Neural crest cell (in vitro differentiated cells): Measurements from ENCODE around the gene ZNRF2. TPM values are rescaled to one million over a fixed set of nuclear protein-coding genes. Genes with fewer than 3 reads are reported as not detected.
"Not testable (repeated sequence)": the region's sequence is repeated elsewhere in the genome, so short reads cannot be mapped to it uniquely, and the experiment has no call there.

Source experiments
- DNase-seq: peaks from one replicate; pipeline ENCODE4 v3.0.0; 2021; ENCODE audit warnings: low read depth, mixed read lengths, low spot score
- H3K27ac Mint-ChIP-seq: one replicate; pipeline ENCODE4 v1.8.0; 2021; ENCODE audit warnings: mild to moderate bottlenecking, mixed read lengths; ENCODE audit not compliant: unreplicated experiment
- H3K27me3 Mint-ChIP-seq: 2 replicates; pipeline ENCODE4 v1.8.0; 2021; ENCODE audit warnings: low read depth, mild to moderate bottlenecking, mixed read lengths
- H3K36me3 Mint-ChIP-seq: 2 replicates; pipeline ENCODE4 v1.8.0; 2021; ENCODE audit warnings: low read depth, mild to moderate bottlenecking, mixed read lengths
- H3K4me1 Mint-ChIP-seq: 2 replicates; pipeline ENCODE4 v1.8.0; 2021; ENCODE audit warnings: mixed read lengths
- H3K4me3 Mint-ChIP-seq: one replicate; pipeline ENCODE4 v1.8.0; 2021; ENCODE audit warnings: mild to moderate bottlenecking, mixed read lengths
- H3K9me3 Mint-ChIP-seq: 2 replicates; pipeline ENCODE4 v1.8.0; 2021; ENCODE audit warnings: mixed read lengths
- total RNA-seq: library from RNA; stranded (reverse); gene quantifications from 2 replicates; pipeline ENCODE4 v1.2.1, GENCODE V29; 2021
- TF ChIP-seq, protein P1 (sequence below): fragments of 200-600 bp; sonication (generic); conservative IDR thresholded peaks from 2 replicates; pipeline ENCODE4 v1.5.0; 2021; ENCODE audit warnings: antibody characterized with exemption, mild to moderate bottlenecking

Gene ZNRF2
- total RNA-seq, 1 donor from 2014 or later: 5.4 TPM

DNA sequence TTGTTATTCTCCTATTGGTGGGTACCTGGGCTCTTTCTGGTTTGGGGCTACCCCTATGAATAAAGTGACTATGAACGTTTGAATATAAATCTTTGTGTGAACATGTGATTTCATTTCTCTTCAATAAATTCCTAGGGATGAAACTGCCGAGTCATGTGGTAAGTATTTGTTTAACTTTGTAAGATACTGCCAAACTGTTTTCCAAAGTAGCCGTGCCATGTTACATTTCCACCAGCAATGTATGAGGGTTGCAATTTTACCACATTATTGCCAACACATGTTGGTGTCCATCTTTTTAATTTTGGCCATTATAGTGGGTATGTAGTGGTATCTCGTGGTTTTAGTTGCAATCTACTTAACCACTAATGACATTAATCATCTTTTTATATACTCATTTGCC lies 94.7 kb downstream of the ZNRF2 start:
- Mint-ChIP-seq H3K4me1 (no peaks in the 10 kb centered on the region), H3K9me3 (peaks cover 13% of the 10 kb centered on the region)

DNA sequence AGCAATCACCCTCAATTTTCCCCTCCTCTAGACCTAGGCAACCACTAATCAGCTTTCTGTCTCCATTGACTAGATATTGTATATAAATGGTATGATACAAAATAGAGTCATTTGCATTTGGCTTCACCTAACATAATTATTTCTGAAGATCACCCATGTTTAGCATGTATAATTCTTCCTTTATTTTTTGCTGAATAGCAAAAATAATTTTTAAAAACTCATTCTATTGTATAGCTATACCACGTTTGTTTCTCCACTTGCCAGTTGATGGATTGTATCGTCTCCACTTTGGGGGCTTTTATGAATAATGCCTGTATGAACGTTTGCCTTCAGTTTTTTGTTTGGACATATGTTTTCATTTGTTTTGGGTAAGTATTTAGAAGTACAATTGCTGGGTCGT lies 95.3 kb downstream of the ZNRF2 start:
- Mint-ChIP-seq H3K4me3 (no peak overlapping the region), H3K4me1 (no peaks in the 10 kb centered on the region), H3K36me3 (peaks cover 11% of the 10 kb centered on the region), H3K9me3 (peaks cover 16% of the 10 kb centered on the region), H3K27ac (no peak overlapping the region), H3K27me3 (no peaks in the 10 kb centered on the region)
- TF ChIP-seq, protein P1, sequence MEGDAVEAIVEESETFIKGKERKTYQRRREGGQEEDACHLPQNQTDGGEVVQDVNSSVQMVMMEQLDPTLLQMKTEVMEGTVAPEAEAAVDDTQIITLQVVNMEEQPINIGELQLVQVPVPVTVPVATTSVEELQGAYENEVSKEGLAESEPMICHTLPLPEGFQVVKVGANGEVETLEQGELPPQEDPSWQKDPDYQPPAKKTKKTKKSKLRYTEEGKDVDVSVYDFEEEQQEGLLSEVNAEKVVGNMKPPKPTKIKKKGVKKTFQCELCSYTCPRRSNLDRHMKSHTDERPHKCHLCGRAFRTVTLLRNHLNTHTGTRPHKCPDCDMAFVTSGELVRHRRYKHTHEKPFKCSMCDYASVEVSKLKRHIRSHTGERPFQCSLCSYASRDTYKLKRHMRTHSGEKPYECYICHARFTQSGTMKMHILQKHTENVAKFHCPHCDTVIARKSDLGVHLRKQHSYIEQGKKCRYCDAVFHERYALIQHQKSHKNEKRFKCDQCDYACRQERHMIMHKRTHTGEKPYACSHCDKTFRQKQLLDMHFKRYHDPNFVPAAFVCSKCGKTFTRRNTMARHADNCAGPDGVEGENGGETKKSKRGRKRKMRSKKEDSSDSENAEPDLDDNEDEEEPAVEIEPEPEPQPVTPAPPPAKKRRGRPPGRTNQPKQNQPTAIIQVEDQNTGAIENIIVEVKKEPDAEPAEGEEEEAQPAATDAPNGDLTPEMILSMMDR: no peak
- no peak for DNase-seq

More for the DNA sequence above, 94.7 kb downstream of the ZNRF2 start:
- no peaks in the 10 kb centered on the region for H3K27me3 Mint-ChIP-seq
- DNase-seq: no peak
- H3K36me3 Mint-ChIP-seq: peaks cover 11% of the 10 kb centered on the region
- no peak overlapping the region for H3K27ac Mint-ChIP-seq
- TF ChIP-seq, protein P1: no peak
- H3K4me3 Mint-ChIP-seq: no peak overlapping the region

DNA sequence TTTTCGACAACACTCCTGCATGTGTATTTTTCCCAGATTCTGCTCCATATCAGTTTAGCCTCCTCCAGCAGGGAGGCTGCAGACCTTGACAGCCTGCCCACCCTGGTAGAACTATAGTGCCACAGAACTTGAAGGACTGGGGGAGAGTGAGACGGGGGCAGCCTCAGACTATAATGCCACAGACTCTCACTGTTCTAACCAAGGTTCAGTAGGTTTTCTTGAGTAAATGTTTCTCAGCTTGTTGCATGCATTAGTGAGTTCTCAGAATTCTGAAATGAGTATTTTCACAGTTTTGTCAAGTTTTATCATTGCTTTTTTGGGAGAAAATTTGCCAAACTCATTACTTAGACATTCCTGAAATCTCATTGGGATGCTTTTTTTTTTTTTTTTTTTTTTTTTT lies 95.9 kb downstream of the ZNRF2 start:
- H3K27me3 Mint-ChIP-seq: no peaks in the 10 kb centered on the region
- H3K36me3 Mint-ChIP-seq: peaks cover 11% of the 10 kb centered on the region
- no peak overlapping the region for H3K27ac Mint-ChIP-seq
- TF ChIP-seq, protein P1: no peak
- peaks cover 16% of the 10 kb centered on the region for H3K9me3 Mint-ChIP-seq
- no peak for DNase-seq
- H3K4me3 Mint-ChIP-seq: no peak overlapping the region
- H3K4me1 Mint-ChIP-seq: no peaks in the 10 kb centered on the region

DNA sequence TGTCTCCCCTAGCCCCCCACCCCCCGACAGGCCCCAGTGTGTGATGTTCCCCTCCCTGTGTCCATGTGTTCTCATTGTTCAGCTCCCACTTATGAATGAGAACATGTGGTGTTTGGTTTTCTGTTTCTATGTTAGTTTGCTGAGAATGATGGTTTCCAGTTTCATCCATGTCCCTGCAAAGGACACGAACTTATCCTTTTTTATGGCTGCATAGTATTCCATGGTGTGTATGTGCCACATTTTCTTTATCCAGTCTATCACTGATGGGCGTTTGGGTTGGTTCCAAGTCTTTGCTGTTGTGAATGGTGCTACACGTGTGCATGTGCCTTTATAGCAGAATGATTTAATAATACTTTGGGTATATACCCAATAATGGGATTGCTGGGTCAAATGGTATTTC lies 96.4 kb downstream of the ZNRF2 start:
- H3K27me3 Mint-ChIP-seq, H3K27ac Mint-ChIP-seq, H3K4me3 Mint-ChIP-seq, DNase-seq, H3K4me1 Mint-ChIP-seq: not testable (repeated sequence)
- peaks cover 11% of the 10 kb centered on the region for H3K36me3 Mint-ChIP-seq
- H3K9me3 Mint-ChIP-seq: peaks cover 16% of the 10 kb centered on the region

DNA sequence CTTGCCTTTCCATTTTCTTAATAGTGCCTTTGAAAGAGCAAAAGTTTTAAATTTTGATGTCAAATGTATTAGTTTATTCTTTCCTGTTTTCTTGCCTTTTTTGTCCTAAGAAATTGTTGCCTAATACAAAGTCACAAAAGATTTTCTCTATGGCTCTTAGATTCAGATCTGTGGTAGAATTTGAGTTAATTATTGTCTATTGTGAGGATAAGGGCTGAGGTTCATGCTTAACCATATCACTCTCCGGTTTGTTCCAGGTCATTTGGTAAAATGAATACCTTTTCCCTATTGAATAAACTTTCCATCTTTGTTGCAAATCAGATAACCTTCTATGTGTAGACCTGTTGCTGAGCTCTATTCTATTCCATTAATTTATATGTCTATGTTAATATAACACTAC lies 98.2 kb downstream of the ZNRF2 start:
- H3K9me3 Mint-ChIP-seq: peaks cover 16% of the 10 kb centered on the region
- peaks cover 11% of the 10 kb centered on the region for H3K36me3 Mint-ChIP-seq
- H3K4me3 Mint-ChIP-seq: no peak overlapping the region
- TF ChIP-seq, protein P1: no peak
- no peaks in the 10 kb centered on the region for H3K27me3 Mint-ChIP-seq
- DNase-seq: no peak
- H3K27ac Mint-ChIP-seq: no peak overlapping the region
- H3K4me1 Mint-ChIP-seq: peaks cover 4% of the 10 kb centered on the region

DNA sequence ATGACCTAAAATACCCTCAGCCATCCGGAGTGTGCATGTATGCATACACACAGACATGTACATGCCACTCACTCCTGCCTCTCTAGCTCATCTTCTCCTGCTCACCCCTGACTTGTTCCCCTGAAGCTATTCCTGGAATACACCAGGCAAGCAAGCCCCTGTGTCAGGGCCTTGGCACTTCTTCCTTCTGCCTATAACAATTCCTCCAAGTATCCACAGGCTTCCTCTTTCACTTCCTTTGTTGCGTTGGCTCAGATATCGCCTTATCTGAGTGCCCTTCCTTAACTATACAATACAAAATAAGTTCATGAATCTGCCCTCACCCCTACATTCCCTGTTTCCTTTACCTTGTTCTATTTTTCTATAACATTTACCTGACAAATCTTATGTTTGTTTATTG lies 105.4 kb downstream of the ZNRF2 start:
- H3K27me3 Mint-ChIP-seq: no peaks in the 10 kb centered on the region
- H3K27ac Mint-ChIP-seq: no peak overlapping the region
- DNase-seq: no peak
- no peaks in the 10 kb centered on the region for H3K9me3 Mint-ChIP-seq
- no peak overlapping the region for H3K4me3 Mint-ChIP-seq
- peaks cover 2% of the 10 kb centered on the region for H3K36me3 Mint-ChIP-seq
- peaks cover 4% of the 10 kb centered on the region for H3K4me1 Mint-ChIP-seq
- TF ChIP-seq, protein P1: no peak
